Fibroblast of the conjunctiva (primary cell): Measurements from ENCODE around the gene STMN1.
A peak's percentile ranks its signal among the peaks of the same experiment; 100 is the strongest.

ENCODE experiments used
- DNase-seq: peaks from one replicate; pipeline ENCODE4 v3.0.0-alpha.2; 2010; ENCODE audit warnings: low read depth

The STMN1 gene

GRCh38 chr1:25918615-25919014, 12.4 kb upstream of the STMN1 start:
- DNase-seq = no peak

- no peak for DNase-seq
Measured at GRCh38 chr1:25917996-25918395, 11.8 kb upstream of the STMN1 start.

GRCh38 chr1:25916460-25916859, 10.2 kb upstream of the STMN1 start:
- DNase-seq = no peak

GRCh38 chr1:25914074-25914995, 8.1 kb upstream of the STMN1 start:
- no peak for DNase-seq

GRCh38 chr1:25913206-25913605, 7.0 kb upstream of the STMN1 start:
- DNase-seq = no peak

- DNase-seq = no peak
Measured at GRCh38 chr1:25912076-25912831, 6.0 kb upstream of the STMN1 start.

- no peak for DNase-seq
Measured at GRCh38 chr1:25911162-25911561, 4.9 kb upstream of the STMN1 start.

- no peak for DNase-seq
Measured at GRCh38 chr1:25909040-25909439, 2.8 kb upstream of the STMN1 start.

GRCh38 chr1:25908161-25908560, 1.9 kb upstream of the STMN1 start:
- no peak for DNase-seq

GRCh38 chr1:25907601-25908000, 1.4 kb upstream of the STMN1 start:
- no peak for DNase-seq

GRCh38 chr1:25906644-25907300, 553 bp upstream of the STMN1 start:
- no peak for DNase-seq

- peak; percentile 87 for DNase-seq
Measured at GRCh38 chr1:25904943-25905679, 1.1 kb downstream of the STMN1 start.

GRCh38 chr1:25903986-25904385, 2.2 kb downstream of the STMN1 start:
- DNase-seq = no peak

GRCh38 chr1:25902462-25902861, 3.8 kb downstream of the STMN1 start:
- no peak for DNase-seq

GRCh38 chr1:25900219-25900618, 6.0 kb downstream of the STMN1 start:
- DNase-seq = no peak

- no peak for DNase-seq
Measured at GRCh38 chr1:25899792-25900191, 6.4 kb downstream of the STMN1 start.

- DNase-seq = no peak
Measured at GRCh38 chr1:25898223-25899015, 7.8 kb downstream of the STMN1 start.

- no peak for DNase-seq
Measured at GRCh38 chr1:25897754-25898153, 8.5 kb downstream of the STMN1 start.

- no peak for DNase-seq
Measured at GRCh38 chr1:25896266-25896665, 10.0 kb downstream of the STMN1 start.

GRCh38 chr1:25895365-25895990, 10.7 kb downstream of the STMN1 start:
- peak; percentile 91 for DNase-seq

GRCh38 chr1:25893116-25893515, 13.1 kb downstream of the STMN1 start:
- DNase-seq = no peak
